ENCODE results near the gene KRTAP12-2.
"Not testable (repeated sequence)": the region's sequence is repeated elsewhere in the genome, so short reads cannot be mapped to it uniquely, and the experiment has no call there.

Gene KRTAP12-2

DNA sequence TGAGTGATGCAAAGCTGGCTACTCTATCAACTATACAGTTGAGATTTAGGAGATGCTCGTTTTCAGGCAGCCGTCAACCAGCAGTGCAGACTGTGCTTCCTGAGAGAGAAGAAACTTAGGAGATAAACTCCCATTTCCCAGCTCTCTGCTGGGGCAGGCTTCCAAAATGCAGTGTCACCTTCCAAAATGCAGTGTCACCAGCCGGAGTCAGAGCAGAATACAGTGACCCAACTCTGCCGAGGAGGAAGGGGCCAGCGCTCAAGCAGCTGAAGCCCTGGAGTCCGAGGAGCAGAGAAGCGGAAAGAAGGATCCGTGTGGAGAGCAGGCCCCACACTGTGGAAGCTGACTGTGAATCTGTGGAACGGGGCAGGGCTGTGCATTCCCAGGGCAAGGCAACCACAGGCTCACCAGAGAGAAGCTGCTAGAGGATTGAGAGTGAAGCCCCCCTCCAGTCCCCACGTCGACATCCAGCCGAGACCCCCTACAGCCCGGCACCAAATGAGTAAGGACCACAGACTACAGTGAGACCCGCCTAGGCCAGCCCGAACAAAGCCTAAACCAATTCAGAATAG lies 15.9 kb upstream of the KRTAP12-2 start:
- peaks cover 60 to 67% of the 10 kb centered on the region in 2 donors for H3K27me3 Mint-ChIP-seq

DNA sequence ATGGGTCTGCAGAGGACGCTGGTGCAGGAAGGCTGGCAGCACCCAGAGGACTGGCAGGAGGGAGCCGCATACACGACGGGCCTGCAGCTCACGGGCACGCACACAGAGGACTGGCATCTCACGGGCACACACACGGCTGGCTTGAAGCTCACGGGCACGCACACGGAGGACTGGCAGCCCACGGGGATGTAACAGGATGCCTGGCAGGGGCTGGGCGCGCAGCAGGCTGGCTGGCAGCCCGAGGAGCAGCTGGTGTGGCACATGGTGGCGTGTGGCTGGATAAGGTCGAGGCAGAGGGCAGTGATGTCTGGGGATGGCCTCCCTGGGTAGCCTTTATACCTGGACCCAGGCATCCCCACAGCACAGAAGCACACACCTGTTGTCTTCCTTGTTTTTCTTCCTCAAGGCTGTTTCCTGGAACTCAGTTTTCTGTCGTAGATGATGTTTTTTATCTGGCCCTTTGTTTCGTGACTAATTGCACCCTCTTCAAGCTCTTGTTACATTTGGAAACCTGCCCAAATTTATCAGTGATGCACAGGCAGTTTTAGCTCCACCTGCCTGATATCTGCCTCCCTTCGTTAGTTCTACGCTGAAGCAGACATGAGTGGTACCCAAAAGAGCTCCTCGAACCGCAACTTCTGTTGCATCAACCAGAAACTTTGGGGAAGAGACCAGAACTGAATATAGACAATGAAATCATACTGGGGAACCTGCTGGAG lies 15.3 kb upstream of the KRTAP12-2 start, which contains the start of gene KRTAP12-1:
Gene KRTAP12-1, minus strand, starts transcription at position 303 of the 719 bp plus-strand sequence. Its CDS starts 40 bp downstream, at position 263.
- no peak for ATAC-seq (replicated peaks)
- Mint-ChIP-seq H3K4me1 (peaks cover 0 to 2% of the 10 kb centered on the region in 2 donors), H3K27ac (no peak within 1 kb of the TSS), H3K27me3 (peaks cover 59 to 67% of the 10 kb centered on the region in 2 donors), H3K9me3 (no peaks in the 10 kb centered on the region), H3K4me3 (no peak within 1 kb of the TSS), H3K36me3 (no peaks in the 10 kb centered on the region)
- no peak for DNase-seq

More for the DNA sequence above, 15.9 kb upstream of the KRTAP12-2 start:
- Mint-ChIP-seq H3K9me3 (no peaks in the 10 kb centered on the region), H3K27ac (no peak overlapping the region), H3K4me3 (no peak overlapping the region), H3K4me1 (peaks cover 0 to 2% of the 10 kb centered on the region in 2 donors), H3K36me3 (no peaks in the 10 kb centered on the region)
- ATAC-seq (replicated peaks) (no peak), DNase-seq (no peak)

DNA sequence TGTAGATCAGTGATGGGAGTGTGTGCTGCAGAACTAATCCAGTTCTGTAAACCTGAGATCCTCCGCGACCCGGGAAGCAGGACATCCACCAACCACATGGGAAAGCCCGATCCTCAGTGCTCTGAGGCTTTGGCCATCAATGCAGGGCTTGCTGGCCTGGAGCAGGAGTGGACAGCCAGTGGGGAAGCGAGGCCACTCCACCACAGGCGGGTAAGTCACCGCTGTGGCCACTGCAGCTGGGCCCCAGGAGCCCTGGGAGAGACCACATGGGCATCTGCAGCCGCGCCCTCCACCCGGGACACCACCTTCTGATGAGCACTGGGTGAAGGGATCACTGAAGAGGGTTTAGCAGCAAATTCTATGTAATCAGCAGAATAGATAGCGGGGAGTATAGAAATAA lies 14.4 kb upstream of the KRTAP12-2 start:
- no peak for ATAC-seq (replicated peaks)
- peaks cover 57 to 64% of the 10 kb centered on the region in 2 donors for H3K27me3 Mint-ChIP-seq
- H3K9me3 Mint-ChIP-seq, result no peaks in the 10 kb centered on the region
- H3K4me1 Mint-ChIP-seq, result no peaks in the 10 kb centered on the region
- no peaks in the 10 kb centered on the region for H3K36me3 Mint-ChIP-seq
- no peak for DNase-seq
- H3K27ac Mint-ChIP-seq, result no peak overlapping the region
- H3K4me3 Mint-ChIP-seq, result no peak overlapping the region

DNA sequence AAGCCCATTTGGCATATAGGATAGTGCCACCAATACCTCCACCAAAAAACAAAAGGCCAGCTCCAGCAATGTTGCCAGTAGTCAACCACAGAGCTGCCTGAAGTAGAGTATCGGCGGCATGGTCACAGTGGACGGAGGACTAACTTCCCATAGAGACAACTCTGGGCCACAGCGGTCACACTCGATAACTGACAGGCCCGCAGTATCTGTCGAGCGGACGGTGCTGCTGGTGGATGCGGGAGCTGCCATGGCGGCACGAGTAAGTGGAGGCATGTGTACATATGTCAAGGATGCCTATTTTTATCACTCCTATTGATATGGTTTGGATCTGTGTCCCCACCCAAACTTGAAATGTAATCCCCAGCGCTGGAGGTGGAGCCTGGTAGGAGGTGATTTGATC lies 11.2 kb upstream of the KRTAP12-2 start:
- no peaks in the 10 kb centered on the region for H3K36me3 Mint-ChIP-seq
- ATAC-seq (replicated peaks), result no peak
- H3K9me3 Mint-ChIP-seq, result peaks cover 4 to 9% of the 10 kb centered on the region in 2 donors
- H3K27me3 Mint-ChIP-seq, result peaks cover 48 to 49% of the 10 kb centered on the region in 2 donors
- no peak overlapping the region for H3K27ac Mint-ChIP-seq
- H3K4me1 Mint-ChIP-seq, result no peaks in the 10 kb centered on the region
- no peak overlapping the region for H3K4me3 Mint-ChIP-seq
- DNase-seq, result no peak

DNA sequence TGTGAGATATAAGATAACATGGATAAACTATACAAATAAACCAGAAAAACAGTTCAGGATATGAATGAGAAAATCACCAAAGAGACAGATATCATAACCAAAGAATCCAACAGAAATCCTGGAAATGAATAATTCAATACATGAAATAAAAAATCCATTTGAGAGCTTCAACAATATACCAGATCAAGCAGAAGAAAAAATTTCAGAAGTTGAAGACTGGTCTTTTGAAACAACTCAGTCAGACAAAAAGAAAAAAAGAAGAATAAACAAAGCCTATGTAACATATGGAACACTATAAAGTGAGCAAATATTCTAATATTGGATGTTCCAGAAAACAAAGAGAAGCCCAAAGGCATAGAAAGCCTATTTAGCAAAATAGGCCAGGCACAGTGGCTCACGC lies 5.2 kb upstream of the KRTAP12-2 start:
- peaks cover 23 to 29% of the 10 kb centered on the region in 2 donors for H3K27me3 Mint-ChIP-seq
- DNase-seq (no peak), ATAC-seq (replicated peaks) (no peak)
- no peak overlapping the region for H3K27ac Mint-ChIP-seq
- H3K36me3 Mint-ChIP-seq, result peaks cover 0 to 1% of the 10 kb centered on the region in 2 donors
- no peaks in the 10 kb centered on the region for H3K4me1 Mint-ChIP-seq
- peaks cover 14 to 22% of the 10 kb centered on the region in 2 donors for H3K9me3 Mint-ChIP-seq
- H3K4me3 Mint-ChIP-seq, result no peak overlapping the region

DNA sequence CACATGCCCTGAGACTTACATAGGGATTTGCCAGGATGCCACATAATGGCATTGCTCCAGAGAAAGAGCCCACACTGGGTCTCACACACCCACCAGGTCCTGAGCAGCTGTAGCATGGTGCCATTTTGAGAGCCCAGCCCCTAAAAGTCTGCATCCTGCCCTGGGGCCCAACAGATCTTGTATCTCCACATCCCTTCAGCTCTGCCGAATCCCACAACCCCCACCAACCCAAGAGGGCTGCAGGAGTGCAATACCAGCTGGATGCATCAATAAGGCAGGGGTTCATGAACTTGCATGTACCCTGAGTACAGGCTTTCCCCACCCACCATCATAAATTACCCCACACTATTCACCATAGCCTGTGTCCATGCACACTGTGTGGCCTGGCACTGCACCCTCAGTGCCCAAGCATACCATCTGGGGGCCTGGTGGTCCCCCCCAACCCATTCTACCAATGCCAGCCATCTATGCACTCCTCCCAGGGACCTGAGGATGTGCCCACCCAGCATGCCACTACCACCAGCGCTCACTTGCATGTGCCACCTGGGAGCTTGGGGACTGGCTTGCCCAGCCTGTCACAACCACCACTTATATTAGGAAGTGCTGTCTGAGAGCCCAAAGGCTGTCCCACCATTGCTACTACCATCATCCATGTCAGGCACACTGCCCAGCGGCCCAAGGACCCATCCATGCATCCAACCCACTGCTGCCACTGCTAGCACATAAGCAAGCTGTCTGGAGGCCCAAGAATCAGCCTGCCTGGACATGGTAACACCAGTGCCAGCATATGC lies 4.1 kb upstream of the KRTAP12-2 start:
- Mint-ChIP-seq H3K4me1 (no peaks in the 10 kb centered on the region), H3K9me3 (peaks cover 14 to 22% of the 10 kb centered on the region in 2 donors), H3K36me3 (peaks cover 0 to 1% of the 10 kb centered on the region in 2 donors), H3K27me3 (peaks cover 27 to 30% of the 10 kb centered on the region in 2 donors), H3K27ac (no peak overlapping the region), H3K4me3 (no peak overlapping the region)
- ATAC-seq (replicated peaks) (no peak), DNase-seq (no peak)

DNA sequence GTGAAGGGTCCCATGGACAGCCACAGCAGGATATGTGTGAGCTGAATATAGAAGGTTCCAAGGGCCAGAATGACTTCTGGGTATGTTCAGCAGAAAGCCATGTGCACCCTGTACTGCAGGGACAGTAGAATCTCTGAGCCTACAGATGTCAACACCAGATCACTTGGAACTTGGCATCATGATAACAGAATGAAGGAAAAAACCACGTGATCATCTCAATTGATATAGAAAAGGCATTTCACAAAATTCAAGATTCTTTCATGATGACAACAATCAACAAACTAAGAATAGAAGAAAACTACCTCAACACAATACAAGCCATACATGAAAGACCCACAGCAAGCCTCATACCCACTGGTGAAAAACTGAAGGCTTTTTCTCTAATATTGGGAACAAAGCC lies 885 bp upstream of the KRTAP12-2 start:
- no peak overlapping the region for H3K27ac Mint-ChIP-seq
- H3K9me3 Mint-ChIP-seq, result peaks cover 10 to 12% of the 10 kb centered on the region in 2 donors
- H3K27me3 Mint-ChIP-seq, result peaks cover 28 to 36% of the 10 kb centered on the region in 2 donors
- no peak overlapping the region for H3K4me3 Mint-ChIP-seq
- H3K4me1 Mint-ChIP-seq, result no peaks in the 10 kb centered on the region
- DNase-seq (no peak), ATAC-seq (replicated peaks) (no peak)
- H3K36me3 Mint-ChIP-seq, result peaks cover 0 to 1% of the 10 kb centered on the region in 2 donors

DNA sequence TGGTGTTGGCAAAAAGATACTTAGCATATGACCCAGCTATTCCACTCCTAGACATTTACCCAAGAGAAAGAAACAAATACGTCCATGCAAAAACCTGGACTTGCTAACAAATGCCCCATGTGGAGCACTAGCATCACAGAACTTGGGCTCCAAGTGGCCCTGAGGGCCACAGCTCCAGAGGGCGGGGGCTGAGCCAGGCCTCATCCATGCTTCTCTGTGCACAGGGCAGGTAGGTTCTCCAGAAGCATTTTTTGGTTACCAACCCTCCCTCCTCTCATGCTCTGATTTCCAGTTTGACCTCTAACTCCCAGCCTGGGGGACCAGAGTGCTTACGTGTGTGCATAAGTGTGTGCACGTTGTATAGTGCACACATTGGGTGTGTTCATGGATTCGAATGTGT lies 2.0 kb downstream of the KRTAP12-2 start:
- no peak overlapping the region for H3K27ac Mint-ChIP-seq
- no peak for DNase-seq
- H3K27me3 Mint-ChIP-seq, result peaks cover 44 to 49% of the 10 kb centered on the region in 2 donors
- H3K9me3 Mint-ChIP-seq, result peaks cover 0 to 7% of the 10 kb centered on the region in 2 donors
- peaks cover 0 to 3% of the 10 kb centered on the region in 2 donors for H3K36me3 Mint-ChIP-seq
- no peaks in the 10 kb centered on the region for H3K4me1 Mint-ChIP-seq
- ATAC-seq (replicated peaks), result no peak
- no peak overlapping the region for H3K4me3 Mint-ChIP-seq

DNA sequence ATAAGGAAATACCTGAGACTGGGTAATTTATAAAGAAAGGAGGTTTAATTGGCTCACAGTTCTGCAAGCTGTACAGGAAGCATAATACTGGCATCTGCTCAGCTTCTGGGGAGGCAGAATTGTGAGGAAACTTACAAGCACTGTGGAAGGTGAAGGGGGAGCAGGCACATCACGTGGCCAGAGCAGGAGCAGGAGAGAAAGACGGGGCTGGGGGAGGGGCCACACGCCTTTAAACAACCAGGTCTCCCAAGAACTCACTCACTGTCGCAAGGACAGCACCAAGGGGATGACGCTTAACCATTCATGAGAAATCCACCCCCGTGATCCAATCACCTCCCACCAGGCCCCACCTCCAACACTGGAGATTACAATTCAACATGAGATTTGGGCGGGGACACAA lies 5.2 kb downstream of the KRTAP12-2 start:
- not testable (repeated sequence) for DNase-seq; H3K4me3 Mint-ChIP-seq; H3K27ac Mint-ChIP-seq; ATAC-seq (replicated peaks); H3K36me3 Mint-ChIP-seq; H3K4me1 Mint-ChIP-seq
- Mint-ChIP-seq H3K9me3 (peaks cover 11 to 22% of the 10 kb centered on the region in 2 donors), H3K27me3 (peaks cover 58 to 65% of the 10 kb centered on the region in 2 donors)

DNA sequence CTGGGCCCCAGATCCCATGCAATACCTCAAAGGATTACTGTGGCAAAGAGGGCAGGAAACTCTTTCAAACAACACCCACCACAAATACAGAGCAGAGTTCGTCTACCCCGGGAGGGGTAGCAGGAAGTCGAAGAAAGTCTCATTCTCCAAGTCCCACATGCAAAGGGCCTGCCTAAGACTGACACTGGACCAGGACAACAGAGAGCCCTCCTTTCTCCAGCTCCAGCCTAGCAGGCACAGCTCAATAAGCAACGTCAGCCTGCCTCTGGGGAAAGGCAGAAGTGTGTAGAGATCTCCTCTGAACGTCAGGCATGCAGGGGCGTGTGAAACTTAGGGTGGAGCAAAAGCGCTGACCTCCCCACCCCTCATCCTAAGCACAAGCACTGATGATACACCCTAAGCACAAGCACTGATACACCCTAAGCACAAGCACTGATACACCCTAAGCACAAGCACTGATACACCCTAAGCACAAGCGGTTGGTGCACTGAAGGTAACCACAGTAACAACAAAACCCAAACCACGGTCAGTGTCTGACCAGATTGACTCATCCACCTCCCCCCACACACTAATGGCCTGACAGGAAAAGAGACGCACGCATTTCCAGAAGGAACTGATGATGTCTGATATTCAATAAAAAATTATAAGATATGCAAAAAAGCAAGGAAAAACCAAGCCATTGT lies 7.7 kb downstream of the KRTAP12-2 start:
- H3K27me3 Mint-ChIP-seq, result peaks cover 46 to 50% of the 10 kb centered on the region in 2 donors
- no peaks in the 10 kb centered on the region for H3K4me1 Mint-ChIP-seq
- DNase-seq (no peak), ATAC-seq (replicated peaks) (no peak)
- no peak overlapping the region for H3K4me3 Mint-ChIP-seq
- no peak overlapping the region for H3K27ac Mint-ChIP-seq
- H3K36me3 Mint-ChIP-seq, result peaks cover 0 to 8% of the 10 kb centered on the region in 2 donors
- H3K9me3 Mint-ChIP-seq, result peaks cover 18 to 21% of the 10 kb centered on the region in 2 donors

DNA sequence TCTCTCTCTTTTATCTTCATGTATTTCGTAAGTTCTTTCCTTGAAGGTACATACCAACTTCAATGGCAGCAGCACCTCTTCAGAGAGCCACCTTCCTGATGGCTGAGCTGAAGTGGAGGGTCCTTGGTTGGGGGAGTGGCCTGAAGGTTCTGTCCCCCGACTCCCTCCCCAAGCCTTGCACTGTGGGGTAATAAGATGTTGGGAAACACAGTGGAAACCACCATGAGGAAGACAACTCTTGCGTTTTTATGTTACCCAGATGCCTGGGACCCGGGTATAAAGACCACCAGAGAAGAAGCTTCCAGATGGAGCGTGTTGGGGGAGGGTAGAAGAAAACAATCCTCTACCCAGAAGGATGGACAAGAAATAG lies 8.2 kb downstream of the KRTAP12-2 start:
- no peaks in the 10 kb centered on the region for H3K4me1 Mint-ChIP-seq
- H3K27ac Mint-ChIP-seq, result no peak overlapping the region
- peaks cover 0 to 8% of the 10 kb centered on the region in 2 donors for H3K36me3 Mint-ChIP-seq

DNA sequence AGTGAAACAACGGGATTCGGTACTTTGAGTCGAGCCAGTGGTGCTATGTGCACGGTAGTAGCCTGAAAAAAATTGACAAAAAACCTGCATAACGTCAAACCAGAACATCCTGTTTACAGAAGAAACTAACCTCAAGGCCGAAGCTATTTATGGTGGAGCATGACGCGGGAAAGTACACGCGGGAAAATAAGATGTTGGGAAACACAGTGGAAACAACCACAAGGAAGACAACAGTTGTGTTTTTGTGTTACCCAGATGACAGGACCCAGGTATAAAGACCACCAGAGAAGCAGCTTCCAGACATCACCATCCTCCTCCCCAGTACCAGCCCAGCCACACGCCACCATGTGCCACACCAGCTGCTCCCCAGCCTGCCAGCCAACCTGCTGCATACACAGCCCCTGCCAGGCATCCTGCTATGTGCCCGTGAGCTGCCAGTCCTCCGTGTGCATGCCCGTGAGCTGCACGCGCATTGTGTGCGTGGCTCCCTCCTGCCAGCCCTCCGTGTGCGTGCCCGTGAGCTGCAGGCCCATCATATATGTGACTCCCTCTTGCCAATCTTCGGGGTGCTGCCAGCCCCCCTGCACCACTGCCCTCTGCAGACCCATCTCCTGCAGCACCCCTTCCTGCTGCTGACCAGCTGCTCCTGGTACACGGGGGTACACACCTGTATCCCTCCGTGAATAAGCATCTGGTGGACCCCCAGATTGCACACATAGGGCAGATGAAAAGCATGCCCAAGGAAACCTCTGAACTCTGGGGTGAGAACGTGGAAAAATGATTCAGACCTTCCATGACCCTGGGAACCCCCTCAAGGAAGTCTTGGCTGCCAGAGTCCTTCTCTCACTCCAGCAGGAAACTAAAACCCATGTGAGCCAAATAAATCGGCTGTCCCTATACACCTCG lies 8.8 kb downstream of the KRTAP12-2 start, which contains the start of gene KRTAP12-3:
Gene KRTAP12-3, plus strand, starts transcription at position 298 of the 906 bp plus-strand sequence. Its CDS starts 48 bp downstream, at position 346.
- peaks cover 0 to 8% of the 10 kb centered on the region in 2 donors for H3K36me3 Mint-ChIP-seq
- DNase-seq (no peak), ATAC-seq (replicated peaks) (no peak)
- peaks cover 18 to 21% of the 10 kb centered on the region in 2 donors for H3K9me3 Mint-ChIP-seq
- no peak within 1 kb of the TSS for H3K27ac Mint-ChIP-seq
- no peak within 1 kb of the TSS for H3K4me3 Mint-ChIP-seq
- no peaks in the 10 kb centered on the region for H3K4me1 Mint-ChIP-seq
- peaks cover 46 to 54% of the 10 kb centered on the region in 2 donors for H3K27me3 Mint-ChIP-seq

More for the DNA sequence above, 8.2 kb downstream of the KRTAP12-2 start:
- no peak for ATAC-seq (replicated peaks)
- H3K27me3 Mint-ChIP-seq, result peaks cover 46 to 54% of the 10 kb centered on the region in 2 donors
- no peak overlapping the region for H3K4me3 Mint-ChIP-seq
- peaks cover 18 to 21% of the 10 kb centered on the region in 2 donors for H3K9me3 Mint-ChIP-seq
- DNase-seq, result no peak

DNA sequence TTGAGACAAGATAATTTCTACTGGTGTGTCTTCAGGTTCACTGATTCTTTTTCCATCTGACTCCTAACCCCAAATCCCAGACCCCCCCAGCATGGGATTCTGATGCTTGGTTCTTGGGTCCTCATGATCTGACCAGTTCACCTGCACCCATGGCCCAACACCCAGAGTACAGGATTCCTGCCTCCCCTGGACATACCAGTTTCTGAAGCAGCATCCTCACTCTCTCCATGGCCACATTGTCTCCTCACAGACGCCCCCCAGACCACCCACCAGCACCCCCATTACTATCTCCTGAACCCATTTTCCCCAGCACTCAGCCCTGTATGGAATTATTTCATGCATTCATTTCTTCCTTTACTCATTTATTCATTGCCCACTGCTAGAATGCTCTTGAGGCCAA lies 9.9 kb downstream of the KRTAP12-2 start:
- H3K36me3 Mint-ChIP-seq, result peaks cover 0 to 4% of the 10 kb centered on the region in 2 donors
- no peaks in the 10 kb centered on the region for H3K4me1 Mint-ChIP-seq
- DNase-seq (no peak), ATAC-seq (replicated peaks) (no peak)
- no peak overlapping the region for H3K4me3 Mint-ChIP-seq
- H3K9me3 Mint-ChIP-seq, result peaks cover 18 to 19% of the 10 kb centered on the region in 2 donors
- H3K27ac Mint-ChIP-seq, result no peak overlapping the region
- peaks cover 41 to 47% of the 10 kb centered on the region in 2 donors for H3K27me3 Mint-ChIP-seq

Measured in stimulated activated naive B cell treated with anti-CD40 and anti-IgM and Interleukin-4, amounts not matched to agents 10 μg/mL and 1 μg/mL and 100 μg/mL, for 72 hours (primary cell).